KBM-7 (cell line): ENCODE measurements around the gene FTCDNL1.

Experiments used
- DNase-seq: peaks from one replicate; pipeline ENCODE4 v3.0.0-alpha.2; 2015
- in situ Hi-C: fragments of 300-500 bp; cut with MboI; formaldehyde crosslinking; loops from 2 replicates; pipeline ENCODE4 v1.14.3; 2020; ENCODE audit warnings: low sequenced_read_pairs, low pct_unique_long_range_greater_than_20kb, mixed read lengths

The FTCDNL1 gene

DNA sequence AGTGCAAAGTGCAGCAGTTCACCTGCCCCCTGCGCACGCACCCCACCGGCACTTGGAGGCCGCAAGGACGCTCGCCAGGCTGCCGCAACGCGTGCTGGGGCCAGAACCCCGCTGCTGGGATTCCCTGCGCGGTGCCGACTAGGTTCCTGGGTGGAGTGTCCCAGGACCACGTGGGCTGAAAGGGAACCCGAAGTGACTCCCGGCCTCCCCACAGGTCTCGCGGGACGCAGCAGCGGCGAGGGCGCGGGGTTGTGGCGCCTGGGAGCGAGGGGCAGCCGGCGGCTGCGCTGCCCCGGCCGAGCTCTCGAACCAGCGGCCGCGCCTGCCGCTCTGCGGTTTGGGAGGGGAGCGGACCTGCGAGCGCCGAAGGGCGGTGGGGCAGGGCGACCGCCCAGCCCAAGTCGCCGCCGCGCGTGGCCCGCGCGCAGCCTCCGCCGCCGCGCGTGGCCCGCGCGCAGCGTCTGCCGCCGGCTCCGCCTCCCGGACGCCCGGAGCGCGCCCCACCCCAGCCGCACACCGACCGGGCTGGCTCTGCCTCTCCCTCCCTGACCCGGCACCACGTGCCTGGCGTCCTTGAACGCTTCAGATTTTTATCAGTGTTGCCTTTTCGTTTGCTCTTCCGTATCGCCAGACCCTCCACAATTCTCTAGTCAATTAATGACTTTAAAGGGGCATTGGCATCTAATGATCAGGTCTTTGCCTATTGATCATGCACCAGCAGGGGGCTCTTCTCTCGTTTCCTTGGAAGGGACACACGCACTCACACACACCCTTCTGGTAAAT is at the start of gene FTCDNL1:
Gene FTCDNL1, minus strand, starts transcription at position 475 of the 783 bp plus-strand sequence. CDS start 2,230 bp downstream, outside the sequence.
- peak; percentile 81 for DNase-seq
- in situ Hi-C loops = no loop called here

GRCh38 chr2:199896617-199897016 is 45.6 kb upstream of the FTCDNL1 start:
- DNase-seq = no peak
- in situ Hi-C loops = no loop called here

GRCh38 chr2:199895406-199895805 is 44.4 kb upstream of the FTCDNL1 start:
- in situ Hi-C loops = no loop called here

GRCh38 chr2:199883474-199884212 is 32.7 kb upstream of the FTCDNL1 start:
- in situ Hi-C loops = no loop called here
- DNase-seq = no peak

More at GRCh38 chr2:199895406-199895805, 44.4 kb upstream of the FTCDNL1 start:
- DNase-seq = no peak

DNA sequence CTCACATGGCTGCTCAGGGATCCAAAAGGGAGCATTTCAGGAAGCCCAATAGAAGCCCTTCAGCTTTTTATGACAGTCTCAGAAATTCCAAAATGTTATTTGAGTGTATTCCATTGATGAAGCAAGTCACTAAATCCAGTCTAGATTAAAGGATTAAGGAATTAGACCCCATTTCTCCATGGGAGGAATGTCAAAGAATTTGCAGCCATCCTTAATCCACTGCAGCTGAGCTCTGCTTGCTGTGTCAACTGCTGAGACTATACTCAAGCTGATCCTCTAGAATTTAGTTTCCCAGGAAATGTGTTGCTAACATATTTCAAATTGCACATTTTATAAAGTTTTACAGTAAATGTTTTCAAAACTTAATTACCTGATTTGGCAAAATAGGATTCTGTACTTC is 31.7 kb upstream of the FTCDNL1 start:
- in situ Hi-C loops = no loop called here
- DNase-seq = no peak

GRCh38 chr2:199875400-199875799 is 24.4 kb upstream of the FTCDNL1 start:
- DNase-seq = no peak
- in situ Hi-C loops = no loop called here

DNA sequence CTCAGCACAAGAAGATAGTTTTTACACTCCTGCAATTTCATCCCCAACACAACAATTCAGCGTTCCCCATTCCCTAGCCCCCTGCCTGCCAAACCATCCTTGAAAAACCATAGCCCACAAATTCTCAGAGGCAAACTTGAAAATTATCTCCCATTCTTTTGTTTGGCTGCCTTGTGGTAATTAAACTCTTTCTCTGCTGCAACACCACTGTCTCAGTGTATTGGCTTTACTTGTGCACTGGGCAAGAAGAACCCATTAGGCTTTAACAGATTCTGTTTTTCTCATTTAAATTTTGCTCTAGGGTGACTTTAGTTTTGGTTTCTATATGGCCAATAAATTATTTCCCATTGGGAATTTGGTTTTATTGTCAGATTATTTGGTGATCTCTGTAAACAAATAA is 23.2 kb upstream of the FTCDNL1 start:
- no peak for DNase-seq
- in situ Hi-C loops = no loop called here

DNA sequence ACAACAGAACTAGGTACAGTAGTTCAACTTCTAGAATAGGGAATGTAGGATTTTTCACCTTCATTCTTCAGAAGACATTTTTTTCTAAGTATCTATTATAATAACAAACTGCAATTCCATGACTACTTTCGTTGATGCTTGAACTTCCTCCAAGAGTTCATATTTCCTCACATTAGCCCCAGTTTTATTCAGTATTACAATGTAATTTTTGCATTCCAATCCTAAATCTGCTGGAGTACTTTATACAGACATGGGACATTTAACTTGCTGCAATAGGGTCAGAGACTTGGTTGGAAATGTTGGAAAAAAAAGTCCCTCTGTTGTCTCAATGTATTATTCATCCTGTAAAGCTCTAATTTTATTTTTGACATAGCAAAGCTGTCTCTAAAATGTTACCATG is 19.6 kb upstream of the FTCDNL1 start:
- DNase-seq = no peak
- in situ Hi-C loops = no loop called here

DNA sequence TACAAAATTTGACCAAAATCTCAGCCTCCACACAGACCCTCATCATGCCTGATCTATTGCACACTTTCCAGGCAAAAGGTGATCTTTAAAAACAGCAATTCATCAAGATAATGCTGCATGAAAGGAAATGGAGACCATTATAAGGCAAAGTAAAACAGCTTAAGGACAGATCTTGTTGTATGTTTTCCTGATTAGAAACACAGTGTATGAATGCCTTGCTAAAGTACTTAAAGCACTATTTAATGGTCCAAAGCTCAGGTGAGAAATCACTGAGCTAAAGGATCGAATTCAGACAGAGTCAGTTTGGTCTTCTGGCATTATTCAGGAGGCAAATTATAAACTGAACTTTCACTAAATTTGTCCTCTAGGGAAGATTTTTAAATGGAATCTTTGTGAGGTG is 18.7 kb upstream of the FTCDNL1 start:
- in situ Hi-C loops = no loop called here
- DNase-seq = no peak

DNA sequence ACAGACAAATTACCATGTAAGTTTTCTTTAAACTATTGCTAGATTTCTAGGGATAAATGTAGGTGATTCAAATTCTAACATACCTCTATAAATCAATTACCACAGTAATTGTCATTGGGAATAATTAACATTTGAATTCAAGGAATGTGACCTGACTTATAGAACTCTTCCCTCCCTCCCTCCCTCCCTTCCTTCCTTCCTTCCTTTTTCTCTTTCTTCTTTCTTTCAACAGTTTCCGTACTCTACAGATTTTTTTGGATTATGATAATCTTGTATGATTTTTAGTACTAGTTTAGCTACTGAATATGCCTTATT is 18.2 kb upstream of the FTCDNL1 start:
- DNase-seq = no peak
- in situ Hi-C loops = no loop called here

DNA sequence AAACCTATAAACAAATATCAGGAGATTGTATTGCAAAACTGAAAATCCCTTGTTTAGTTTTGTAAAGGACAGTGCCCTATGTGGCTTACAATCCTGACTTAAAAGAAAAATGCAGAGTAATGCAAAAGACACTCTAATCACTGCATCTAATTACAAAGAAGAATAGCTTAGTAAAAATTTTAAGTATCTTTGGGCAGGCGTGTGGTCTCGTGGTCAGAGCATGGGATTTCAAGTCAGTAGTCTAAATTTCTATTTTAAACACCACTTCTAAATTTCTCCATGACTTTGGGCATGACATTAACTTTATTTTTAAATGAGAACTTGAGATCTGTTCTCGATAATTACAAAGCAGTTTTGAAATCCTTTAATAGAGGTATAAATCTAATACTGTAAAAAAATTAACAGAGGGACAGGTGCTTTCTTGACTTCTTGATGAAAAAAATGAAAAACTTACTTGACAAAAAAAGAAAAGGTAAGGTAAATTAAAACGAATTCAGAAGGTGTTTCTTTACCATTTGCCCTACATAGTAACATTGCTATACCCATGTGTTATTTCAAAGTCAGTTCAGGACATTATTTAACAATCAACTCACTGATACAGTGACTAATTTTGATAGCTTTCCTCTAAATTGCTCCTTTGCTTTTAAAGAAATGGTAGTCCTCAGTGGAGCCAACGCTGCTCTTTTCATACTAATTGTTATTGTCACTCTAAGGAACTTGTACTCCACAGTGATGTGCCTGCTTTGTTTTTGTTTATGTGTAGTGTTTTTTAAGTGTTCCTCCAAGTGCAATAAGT is 17.6 kb upstream of the FTCDNL1 start:
- in situ Hi-C loops = no loop called here
- DNase-seq = no peak

- in situ Hi-C loops = no loop called here
- no peak for DNase-seq
Observed at GRCh38 chr2:199865905-199866304, 14.9 kb upstream of the FTCDNL1 start.

- DNase-seq = no peak
- in situ Hi-C loops = no loop called here
Observed at GRCh38 chr2:199862788-199863187, 11.8 kb upstream of the FTCDNL1 start.

GRCh38 chr2:199861132-199861774 is 10.3 kb upstream of the FTCDNL1 start:
- in situ Hi-C loops = no loop called here

DNA sequence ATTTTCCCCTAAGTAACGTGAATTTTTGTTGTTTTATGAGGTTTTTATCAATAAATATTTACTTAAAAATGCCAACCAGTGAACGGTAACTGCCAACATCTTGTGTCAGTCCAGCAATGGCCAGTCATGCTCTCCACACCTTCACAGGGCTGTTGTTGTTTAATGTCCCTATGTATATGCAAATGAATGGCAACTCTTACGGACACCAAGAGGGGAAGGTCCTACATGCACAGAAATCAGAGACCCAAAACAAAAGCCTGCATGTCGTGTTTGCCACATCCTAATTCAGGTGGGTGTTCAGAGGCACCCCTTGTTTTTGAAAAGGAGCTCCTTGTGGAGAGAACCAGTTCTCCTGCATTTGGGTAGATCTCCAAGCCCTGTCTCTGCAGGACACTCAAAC is 4.8 kb upstream of the FTCDNL1 start:
- no peak for DNase-seq
- in situ Hi-C loops = no loop called here

More at GRCh38 chr2:199861132-199861774, 10.3 kb upstream of the FTCDNL1 start:
- DNase-seq = peak; percentile 49

DNA sequence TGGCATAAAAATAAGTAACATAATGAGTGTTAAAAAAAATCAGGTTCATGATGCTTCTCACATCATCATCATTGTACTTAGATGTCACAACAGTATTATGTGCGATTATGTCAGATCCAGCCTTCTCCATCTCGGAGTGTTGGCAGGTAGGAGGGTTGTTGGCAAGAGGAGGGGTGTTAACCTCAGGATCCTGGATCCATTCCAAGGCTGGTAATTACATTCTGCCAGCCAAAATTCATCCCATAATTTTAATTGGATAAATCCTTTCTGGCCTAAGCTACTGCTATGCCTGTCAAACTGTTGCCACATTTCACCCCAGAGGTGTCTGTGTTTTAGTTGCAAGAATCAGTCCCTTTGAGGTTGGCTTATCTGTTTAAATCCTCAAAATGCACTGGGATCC is 891 bp upstream of the FTCDNL1 start:
- DNase-seq = no peak
- in situ Hi-C loops = no loop called here

DNA sequence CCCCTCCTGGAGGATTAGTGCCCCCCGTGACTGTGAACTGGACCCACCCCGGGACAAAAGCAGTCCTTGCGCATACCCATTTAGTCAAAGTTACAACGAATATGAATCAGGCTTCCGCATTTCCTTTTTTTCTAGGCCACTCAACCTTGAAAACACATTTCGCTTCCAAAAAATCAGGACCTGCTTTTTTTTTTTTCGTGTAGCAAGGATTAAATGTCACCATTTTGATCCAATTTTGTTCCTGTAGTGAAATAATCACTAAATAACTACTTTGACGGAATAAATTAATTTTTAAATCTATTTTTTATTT is 464 bp upstream of the FTCDNL1 start:
- in situ Hi-C loops = no loop called here
- no peak for DNase-seq

GRCh38 chr2:199850218-199850717 is 724 bp downstream of the FTCDNL1 start:
- DNase-seq = no peak
- in situ Hi-C loops = no loop called here

- in situ Hi-C loops = no loop called here
Observed at GRCh38 chr2:199848389-199849130, 2.4 kb downstream of the FTCDNL1 start.

More at GRCh38 chr2:199848389-199849130, 2.4 kb downstream of the FTCDNL1 start:
- DNase-seq = no peak
